GM12872 (cell line): ENCODE measurements around the gene SACS.

Experiments used
- CTCF ChIP-seq: IDR thresholded peaks from 3 replicates; pipeline ENCODE4 v1.5.1; 2011; ENCODE audit warnings: low read depth, mild to moderate bottlenecking, low read length, moderate library complexity; ENCODE audit not compliant: insufficient read depth

SACS gene

GRCh38 chr13:23436680-23437079, 3.2 kb upstream of the SACS start:
- no peak for TF ChIP-seq CTCF

GRCh38 chr13:23434491-23434890, 989 bp upstream of the SACS start:
- no peak for TF ChIP-seq CTCF

GRCh38 chr13:23432626-23433025, 876 bp downstream of the SACS start:
- TF ChIP-seq CTCF: no peak

- TF ChIP-seq CTCF: no peak
Observed at GRCh38 chr13:23430664-23431063, 2.8 kb downstream of the SACS start.

GRCh38 chr13:23427881-23428528, 5.5 kb downstream of the SACS start:
- no peak for TF ChIP-seq CTCF

- TF ChIP-seq CTCF: no peak
Observed at GRCh38 chr13:23427342-23427843, 6.1 kb downstream of the SACS start.

GRCh38 chr13:23421596-23421995, 11.9 kb downstream of the SACS start:
- no peak for TF ChIP-seq CTCF
